ENCODE results near the gene KRT14.
A peak's percentile ranks its signal among the peaks of the same experiment; 100 is the strongest.
"Not testable (repeated sequence)": the region's sequence is repeated elsewhere in the genome, so short reads cannot be mapped to it uniquely, and the experiment has no call there.

The KRT14 gene

GRCh38 chr17:41586863-41587495 lies at the start of gene KRT14:
Gene KRT14 (minus strand): TSS chr17:41586895. CDS start chr17:41586834, 61 bp downstream.
- no peak for FAIRE-seq
- DNase-seq (ENCODE audit: insufficient read length, low spot score) = no peak

- peak; percentile 31 for FAIRE-seq
- no peak for DNase-seq (ENCODE audit: insufficient read length, low spot score)
Measured at GRCh38 chr17:41635121-41636097, 48.7 kb upstream of the KRT14 start.

- FAIRE-seq (no peak), DNase-seq (ENCODE audit: insufficient read length, low spot score) (no peak)
Measured at GRCh38 chr17:41634639-41635038, 47.9 kb upstream of the KRT14 start.

- FAIRE-seq (no peak), DNase-seq (ENCODE audit: insufficient read length, low spot score) (no peak)
Measured at GRCh38 chr17:41633556-41634199, 47.0 kb upstream of the KRT14 start.

GRCh38 chr17:41632482-41633105 lies 45.9 kb upstream of the KRT14 start:
- DNase-seq (ENCODE audit: insufficient read length, low spot score) = no peak
- FAIRE-seq = peak; percentile 100

- no peak for FAIRE-seq
- no peak for DNase-seq (ENCODE audit: insufficient read length, low spot score)
Measured at GRCh38 chr17:41631898-41632285, 45.2 kb upstream of the KRT14 start.

- DNase-seq (ENCODE audit: insufficient read length, low spot score) = no peak
- no peak for FAIRE-seq
Measured at GRCh38 chr17:41631025-41631897, 44.6 kb upstream of the KRT14 start.

- FAIRE-seq (no peak), DNase-seq (ENCODE audit: insufficient read length, low spot score) (no peak)
Measured at GRCh38 chr17:41629826-41630670, 43.4 kb upstream of the KRT14 start.

GRCh38 chr17:41629316-41629715 lies 42.6 kb upstream of the KRT14 start:
- DNase-seq (ENCODE audit: insufficient read length, low spot score) = no peak
- peak; percentile 59 for FAIRE-seq

GRCh38 chr17:41628621-41629255 lies 42.0 kb upstream of the KRT14 start:
- not testable (repeated sequence) for FAIRE-seq; DNase-seq (ENCODE audit: insufficient read length, low spot score)

- not testable (repeated sequence) for FAIRE-seq; DNase-seq (ENCODE audit: insufficient read length, low spot score)
Measured at GRCh38 chr17:41628073-41628370, 41.3 kb upstream of the KRT14 start.

- DNase-seq (ENCODE audit: insufficient read length, low spot score) (no peak), FAIRE-seq (no peak)
Measured at GRCh38 chr17:41627316-41628072, 40.8 kb upstream of the KRT14 start.

- not testable (repeated sequence) for FAIRE-seq; DNase-seq (ENCODE audit: insufficient read length, low spot score)
Measured at GRCh38 chr17:41626914-41627295, 40.2 kb upstream of the KRT14 start.

GRCh38 chr17:41626028-41626913 lies 39.6 kb upstream of the KRT14 start:
- not testable (repeated sequence) for DNase-seq (ENCODE audit: insufficient read length, low spot score); FAIRE-seq

GRCh38 chr17:41625602-41626001 lies 38.9 kb upstream of the KRT14 start:
- no peak for DNase-seq (ENCODE audit: insufficient read length, low spot score)
- no peak for FAIRE-seq

- no peak for FAIRE-seq
- no peak for DNase-seq (ENCODE audit: insufficient read length, low spot score)
Measured at GRCh38 chr17:41624208-41625101, 37.8 kb upstream of the KRT14 start, which contains the start of gene KRT17. Gene KRT17 (minus strand): TSS chr17:41624575. CDS start chr17:41624509, 66 bp downstream.

All from HTR-8/SVneo (cell line).